ENCODE measurements around the gene SCN11A. TPM values are rescaled to one million over a fixed set of nuclear protein-coding genes. Genes with fewer than 3 reads are reported as not detected.

The SCN11A gene
- total and polyA plus RNA-seq, 4 donors = 0.06 to 0.18 (median 0.11) TPM

DNA sequence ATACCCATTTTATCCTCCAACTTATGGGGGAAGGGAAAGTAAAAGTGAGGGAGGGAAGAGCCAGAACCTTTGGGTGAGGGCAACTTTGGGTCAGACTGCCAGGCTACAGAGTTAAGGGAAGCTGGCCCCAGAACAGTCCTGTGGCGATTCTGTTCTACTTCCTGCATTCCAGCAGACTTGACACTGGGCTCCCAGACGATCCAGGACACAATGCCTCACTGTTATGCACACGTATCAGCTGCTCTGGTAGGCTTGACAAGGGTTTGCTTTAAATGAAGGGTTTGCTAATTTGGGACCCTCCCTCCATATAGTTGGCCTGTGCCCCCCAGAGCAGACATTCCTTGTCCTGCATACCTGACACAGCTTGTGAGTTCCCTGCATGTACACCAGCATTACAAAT lies 45.0 kb upstream of the SCN11A start:
- Histone ChIP-seq H3K9ac (ENCODE audit: low read depth in 1 of 2, low read length in 2 of 2) (no peak overlapping the region), H3K27me3 (ENCODE audit: control insufficient read depth in 4 of 4, insufficient read depth in 4 of 4, low read length in 3 of 4) (no peaks in the 10 kb centered on the region), H3K27ac (ENCODE audit: low read depth in 1 of 2, low read length in 2 of 2) (no peak overlapping the region), H3K36me3 (ENCODE audit: control insufficient read depth in 4 of 4, insufficient read depth in 3 of 4, low read depth in 1 of 4, low read length in 3 of 4) (peaks cover 18 to 75% (median 44%) of the 10 kb centered on the region in 4 donors), H3K9me3 (ENCODE audit: control insufficient read depth in 4 of 4, low read length in 3 of 4) (no peaks in the 10 kb centered on the region), H3K4me1 (ENCODE audit: control insufficient read depth in 4 of 4, insufficient read depth in 4 of 4, low read length in 3 of 4) (no peaks in the 10 kb centered on the region), H3K4me3 (ENCODE audit: low read depth in 1 of 3, low read length in 3 of 3) (no peak overlapping the region)
- no peak for DNase-seq (ENCODE audit: low spot score)
- 63% methylated on average over 3 of the region's 3 CpGs for WGBS
- TF ChIP-seq FOXA1 (IDR thresholded peaks at IDR 0.05) (no peak), FOXA2 (IDR thresholded peaks at IDR 0.05) (no peak), JUND (IDR thresholded peaks at IDR 0.05) (no peak), EGR1 (IDR thresholded peaks at IDR 0.05; ENCODE audit: low read depth in 2 of 2) (no peak), SP1 (IDR thresholded peaks at IDR 0.05) (no peak), TAF1 (conservative IDR thresholded peaks at IDR 0.05) (no peak), HNF4A (conservative IDR thresholded peaks at IDR 0.05) (no peak), RXRA (IDR thresholded peaks at IDR 0.05) (no peak)
- TF ChIP-seq, protein P1, sequence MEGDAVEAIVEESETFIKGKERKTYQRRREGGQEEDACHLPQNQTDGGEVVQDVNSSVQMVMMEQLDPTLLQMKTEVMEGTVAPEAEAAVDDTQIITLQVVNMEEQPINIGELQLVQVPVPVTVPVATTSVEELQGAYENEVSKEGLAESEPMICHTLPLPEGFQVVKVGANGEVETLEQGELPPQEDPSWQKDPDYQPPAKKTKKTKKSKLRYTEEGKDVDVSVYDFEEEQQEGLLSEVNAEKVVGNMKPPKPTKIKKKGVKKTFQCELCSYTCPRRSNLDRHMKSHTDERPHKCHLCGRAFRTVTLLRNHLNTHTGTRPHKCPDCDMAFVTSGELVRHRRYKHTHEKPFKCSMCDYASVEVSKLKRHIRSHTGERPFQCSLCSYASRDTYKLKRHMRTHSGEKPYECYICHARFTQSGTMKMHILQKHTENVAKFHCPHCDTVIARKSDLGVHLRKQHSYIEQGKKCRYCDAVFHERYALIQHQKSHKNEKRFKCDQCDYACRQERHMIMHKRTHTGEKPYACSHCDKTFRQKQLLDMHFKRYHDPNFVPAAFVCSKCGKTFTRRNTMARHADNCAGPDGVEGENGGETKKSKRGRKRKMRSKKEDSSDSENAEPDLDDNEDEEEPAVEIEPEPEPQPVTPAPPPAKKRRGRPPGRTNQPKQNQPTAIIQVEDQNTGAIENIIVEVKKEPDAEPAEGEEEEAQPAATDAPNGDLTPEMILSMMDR (IDR thresholded peaks at IDR 0.05; ENCODE audit: low read depth, low read length, missing input control) = no peak
- TF ChIP-seq, protein P2, sequence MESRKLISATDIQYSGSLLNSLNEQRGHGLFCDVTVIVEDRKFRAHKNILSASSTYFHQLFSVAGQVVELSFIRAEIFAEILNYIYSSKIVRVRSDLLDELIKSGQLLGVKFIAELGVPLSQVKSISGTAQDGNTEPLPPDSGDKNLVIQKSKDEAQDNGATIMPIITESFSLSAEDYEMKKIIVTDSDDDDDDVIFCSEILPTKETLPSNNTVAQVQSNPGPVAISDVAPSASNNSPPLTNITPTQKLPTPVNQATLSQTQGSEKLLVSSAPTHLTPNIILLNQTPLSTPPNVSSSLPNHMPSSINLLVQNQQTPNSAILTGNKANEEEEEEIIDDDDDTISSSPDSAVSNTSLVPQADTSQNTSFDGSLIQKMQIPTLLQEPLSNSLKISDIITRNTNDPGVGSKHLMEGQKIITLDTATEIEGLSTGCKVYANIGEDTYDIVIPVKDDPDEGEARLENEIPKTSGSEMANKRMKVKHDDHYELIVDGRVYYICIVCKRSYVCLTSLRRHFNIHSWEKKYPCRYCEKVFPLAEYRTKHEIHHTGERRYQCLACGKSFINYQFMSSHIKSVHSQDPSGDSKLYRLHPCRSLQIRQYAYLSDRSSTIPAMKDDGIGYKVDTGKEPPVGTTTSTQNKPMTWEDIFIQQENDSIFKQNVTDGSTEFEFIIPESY (IDR thresholded peaks at IDR 0.05) = no peak
- TF ChIP-seq, protein P3, sequence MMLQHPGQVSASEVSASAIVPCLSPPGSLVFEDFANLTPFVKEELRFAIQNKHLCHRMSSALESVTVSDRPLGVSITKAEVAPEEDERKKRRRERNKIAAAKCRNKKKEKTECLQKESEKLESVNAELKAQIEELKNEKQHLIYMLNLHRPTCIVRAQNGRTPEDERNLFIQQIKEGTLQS (IDR thresholded peaks at IDR 0.05) = no peak

DNA sequence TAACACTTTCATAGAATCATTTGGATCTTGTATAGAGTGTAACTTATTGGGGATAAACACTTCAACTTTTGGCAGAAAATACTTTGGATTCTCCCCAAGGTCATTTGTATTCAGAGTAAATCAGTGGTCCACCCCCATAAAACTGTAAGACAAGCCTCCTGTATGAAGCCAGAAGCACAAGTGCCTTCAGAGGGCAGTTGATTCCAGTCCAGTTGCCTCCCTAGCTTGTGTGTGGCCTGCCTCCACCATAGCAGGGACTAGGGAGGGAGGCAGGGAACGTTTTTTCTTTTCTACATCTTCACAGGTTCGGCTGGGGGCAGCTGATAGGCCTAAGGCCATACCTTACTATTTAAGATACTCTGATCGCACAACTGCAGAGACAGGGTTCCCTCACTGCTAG lies 44.0 kb upstream of the SCN11A start:
- no peak overlapping the region for H3K9ac ChIP-seq (ENCODE audit: low read depth in 1 of 2, low read length in 2 of 2)
- no peaks in the 10 kb centered on the region for H3K4me1 ChIP-seq (ENCODE audit: control insufficient read depth in 4 of 4, insufficient read depth in 4 of 4, low read length in 3 of 4)
- H3K4me3 ChIP-seq (ENCODE audit: low read depth in 1 of 3, low read length in 3 of 3) = no peak overlapping the region
- H3K27me3 ChIP-seq (ENCODE audit: control insufficient read depth in 4 of 4, insufficient read depth in 4 of 4, low read length in 3 of 4) = no peaks in the 10 kb centered on the region
- no peaks in the 10 kb centered on the region for H3K9me3 ChIP-seq (ENCODE audit: control insufficient read depth in 4 of 4, low read length in 3 of 4)
- H3K27ac ChIP-seq (ENCODE audit: low read depth in 1 of 2, low read length in 2 of 2) = no peak overlapping the region
- DNase-seq (ENCODE audit: low spot score) = no peak
- H3K36me3 ChIP-seq (ENCODE audit: control insufficient read depth in 4 of 4, insufficient read depth in 3 of 4, low read depth in 1 of 4, low read length in 3 of 4) = peaks cover 21 to 84% (median 49%) of the 10 kb centered on the region in 4 donors
- TF ChIP-seq FOXA2 (IDR thresholded peaks at IDR 0.05) = no peak
- no peak for TF ChIP-seq GABPA (IDR thresholded peaks at IDR 0.05 in 1 of 2, conservative IDR thresholded peaks at IDR 0.05 in 1 of 2)
- TF ChIP-seq EGR1 (IDR thresholded peaks at IDR 0.05; ENCODE audit: low read depth in 2 of 2) = no peak
- no peak for TF ChIP-seq JUND (IDR thresholded peaks at IDR 0.05)
- TF ChIP-seq NR2F2 (IDR thresholded peaks at IDR 0.05) = no peak
- no peak for TF ChIP-seq RXRA (IDR thresholded peaks at IDR 0.05)
- TF ChIP-seq, protein P2 (IDR thresholded peaks at IDR 0.05) = no peak
- no peak for TF ChIP-seq RAD21 (IDR thresholded peaks at IDR 0.05)
- TF ChIP-seq, protein P4, sequence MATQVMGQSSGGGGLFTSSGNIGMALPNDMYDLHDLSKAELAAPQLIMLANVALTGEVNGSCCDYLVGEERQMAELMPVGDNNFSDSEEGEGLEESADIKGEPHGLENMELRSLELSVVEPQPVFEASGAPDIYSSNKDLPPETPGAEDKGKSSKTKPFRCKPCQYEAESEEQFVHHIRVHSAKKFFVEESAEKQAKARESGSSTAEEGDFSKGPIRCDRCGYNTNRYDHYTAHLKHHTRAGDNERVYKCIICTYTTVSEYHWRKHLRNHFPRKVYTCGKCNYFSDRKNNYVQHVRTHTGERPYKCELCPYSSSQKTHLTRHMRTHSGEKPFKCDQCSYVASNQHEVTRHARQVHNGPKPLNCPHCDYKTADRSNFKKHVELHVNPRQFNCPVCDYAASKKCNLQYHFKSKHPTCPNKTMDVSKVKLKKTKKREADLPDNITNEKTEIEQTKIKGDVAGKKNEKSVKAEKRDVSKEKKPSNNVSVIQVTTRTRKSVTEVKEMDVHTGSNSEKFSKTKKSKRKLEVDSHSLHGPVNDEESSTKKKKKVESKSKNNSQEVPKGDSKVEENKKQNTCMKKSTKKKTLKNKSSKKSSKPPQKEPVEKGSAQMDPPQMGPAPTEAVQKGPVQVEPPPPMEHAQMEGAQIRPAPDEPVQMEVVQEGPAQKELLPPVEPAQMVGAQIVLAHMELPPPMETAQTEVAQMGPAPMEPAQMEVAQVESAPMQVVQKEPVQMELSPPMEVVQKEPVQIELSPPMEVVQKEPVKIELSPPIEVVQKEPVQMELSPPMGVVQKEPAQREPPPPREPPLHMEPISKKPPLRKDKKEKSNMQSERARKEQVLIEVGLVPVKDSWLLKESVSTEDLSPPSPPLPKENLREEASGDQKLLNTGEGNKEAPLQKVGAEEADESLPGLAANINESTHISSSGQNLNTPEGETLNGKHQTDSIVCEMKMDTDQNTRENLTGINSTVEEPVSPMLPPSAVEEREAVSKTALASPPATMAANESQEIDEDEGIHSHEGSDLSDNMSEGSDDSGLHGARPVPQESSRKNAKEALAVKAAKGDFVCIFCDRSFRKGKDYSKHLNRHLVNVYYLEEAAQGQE (IDR thresholded peaks at IDR 0.05) = no peak
- TF ChIP-seq HNF4A (conservative IDR thresholded peaks at IDR 0.05) = no peak
- TF ChIP-seq YY1 (IDR thresholded peaks at IDR 0.05) = no peak
- no peak for TF ChIP-seq TAF1 (conservative IDR thresholded peaks at IDR 0.05)
- TF ChIP-seq SP1 (IDR thresholded peaks at IDR 0.05) = no peak
- TF ChIP-seq, protein P5, sequence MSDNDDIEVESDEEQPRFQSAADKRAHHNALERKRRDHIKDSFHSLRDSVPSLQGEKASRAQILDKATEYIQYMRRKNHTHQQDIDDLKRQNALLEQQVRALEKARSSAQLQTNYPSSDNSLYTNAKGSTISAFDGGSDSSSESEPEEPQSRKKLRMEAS (IDR thresholded peaks at IDR 0.05) = no peak
- TF ChIP-seq FOXA1 (IDR thresholded peaks at IDR 0.05) = no peak
- 85% methylated on average over 3 of the region's 3 CpGs for WGBS

Measured in liver (tissue), 9 donors.